ENCODE measurements around the gene B4GAT1.

DNA sequence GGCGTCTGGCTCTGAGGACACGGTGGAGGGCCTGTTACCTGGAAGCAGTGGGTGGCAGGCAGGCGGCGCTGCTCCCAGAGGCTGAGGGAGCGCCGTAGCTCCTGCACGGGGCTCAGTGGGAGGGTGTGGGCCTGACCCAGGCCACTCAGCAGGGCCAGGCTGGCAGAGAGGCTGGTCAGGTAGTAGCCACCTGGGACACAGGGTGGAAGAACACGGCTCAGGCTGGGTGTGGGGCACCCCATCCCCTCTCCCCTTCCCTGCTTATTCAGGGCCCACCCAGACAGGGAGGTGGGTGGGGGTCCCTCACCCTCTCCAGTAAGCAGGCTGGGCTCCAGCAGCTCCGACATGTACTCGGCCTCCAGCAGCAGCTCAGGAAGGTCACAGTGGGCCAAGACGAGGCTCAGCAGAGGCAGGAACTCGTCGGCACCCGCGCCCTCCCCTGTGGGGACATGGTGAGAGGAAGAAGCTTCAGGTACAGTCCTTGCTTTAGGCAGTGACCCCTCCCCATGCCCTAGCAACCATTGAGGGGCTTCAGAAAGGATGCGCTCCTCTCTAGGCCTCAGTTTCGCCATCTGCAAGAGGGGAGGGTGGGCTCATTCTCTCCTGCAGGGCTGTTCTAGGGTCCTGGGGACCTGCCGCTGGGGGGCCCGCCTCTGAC is 14.1 kb downstream of the B4GAT1 start:
- TF ChIP-seq GATA2 (IDR thresholded peaks at IDR 0.05; ENCODE audit: low read depth, low read length), result no peak
- TF ChIP-seq GATA3 (IDR thresholded peaks at IDR 0.05; ENCODE audit: low read depth, low read length), result no peak
